ENCODE measurements around the gene CCNG1. TPM values are rescaled to one million over a fixed set of nuclear protein-coding genes. Genes with fewer than 3 reads are reported as not detected.
A peak's percentile ranks its signal among the peaks of the same experiment; 100 is the strongest.

CCNG1 gene
- total RNA-seq, 1 experiment from 2014 or later, result 130 TPM

DNA sequence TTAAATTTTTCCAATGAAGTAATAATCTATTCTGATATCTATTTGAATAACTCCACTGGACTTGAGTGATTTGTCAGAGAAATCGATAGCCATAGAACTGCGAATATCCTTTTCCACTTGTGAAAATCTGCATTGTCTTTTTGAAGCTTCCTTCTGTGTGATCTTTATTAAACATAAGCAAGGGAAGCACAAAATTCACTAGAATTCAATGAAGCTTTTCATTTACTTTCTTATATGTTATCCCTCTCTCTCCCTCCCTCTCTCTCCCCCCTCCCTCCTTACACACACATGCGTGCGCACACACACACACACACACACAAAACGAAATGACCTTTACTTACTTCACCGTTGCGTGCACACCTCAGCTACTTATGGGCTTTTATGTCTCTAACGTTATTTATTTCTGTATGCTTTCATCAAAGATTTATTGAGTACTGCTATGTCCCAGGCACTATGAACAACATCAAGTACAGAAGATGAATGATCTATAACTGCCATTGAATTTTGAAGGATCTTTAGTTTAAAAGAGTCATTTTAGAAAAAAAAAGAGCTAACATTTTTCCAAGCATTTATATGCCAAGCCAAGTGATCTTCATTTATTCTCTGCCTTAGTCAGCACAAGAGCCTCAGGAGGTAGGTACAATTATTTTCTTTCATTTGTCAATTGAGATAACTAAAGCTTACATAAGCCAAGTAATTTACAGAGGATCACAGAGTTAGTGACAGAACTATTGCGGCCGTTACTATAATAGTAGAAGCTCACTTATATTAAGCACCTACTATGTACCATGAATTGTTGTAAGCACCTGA lies 32.8 kb upstream of the CCNG1 start:
- no peak for DNase-seq (ENCODE audit: low spot score)
- Histone ChIP-seq H3K27ac (ENCODE audit: low read depth, low read length, poor library complexity, severe bottlenecking) (no peak overlapping the region), H3K27me3 (replicated peaks; ENCODE audit: insufficient read depth, low read depth, low read length, poor library complexity) (no peaks in the 10 kb centered on the region), H3K9me3 (ENCODE audit: low read depth, low read length, poor library complexity, severe bottlenecking) (no peaks in the 10 kb centered on the region), H3K36me3 (ENCODE audit: insufficient read depth, low read length, poor library complexity, severe bottlenecking) (no peaks in the 10 kb centered on the region), H3K4me3 (ENCODE audit: low read depth, low read length, poor library complexity, severe bottlenecking) (no peak overlapping the region), H3K4me1 (ENCODE audit: insufficient read depth, low read length, poor library complexity, severe bottlenecking) (peaks cover 15% of the 10 kb centered on the region)
- no peak for TF ChIP-seq CTCF (conservative IDR thresholded peaks at IDR 0.05; ENCODE audit: low read depth, low read length)
- ChIA-PET CTCF (interaction anchor here (0.6 kb wide), 1 partner anchor 18 kb away, joined by 3 read pairs; no protein-coding TSS in a partner anchor), POLR2A (ENCODE audit: low non-redundant PET) (no interaction called here)
- BruUV-seq (replicated peaks), result no TSS peak
- intact Hi-C loops (cut with micrococcal nuclease; ENCODE audit: unreplicated experiment), result loop anchor here (5.0 kb wide), 4 partner anchors 42 to 1552 kb away; no protein-coding TSS in a partner anchor

GRCh38 chr5:163407034-163407655 lies 30.2 kb upstream of the CCNG1 start:
- Histone ChIP-seq H3K4me3 (ENCODE audit: low read depth, low read length, poor library complexity, severe bottlenecking) (no peak overlapping the region), H3K9me3 (ENCODE audit: low read depth, low read length, poor library complexity, severe bottlenecking) (no peaks in the 10 kb centered on the region), H3K27ac (ENCODE audit: low read depth, low read length, poor library complexity, severe bottlenecking) (peak overlapping the region; percentile 75), H3K36me3 (ENCODE audit: insufficient read depth, low read length, poor library complexity, severe bottlenecking) (no peaks in the 10 kb centered on the region), H3K27me3 (replicated peaks; ENCODE audit: insufficient read depth, low read depth, low read length, poor library complexity) (no peaks in the 10 kb centered on the region), H3K4me1 (ENCODE audit: insufficient read depth, low read length, poor library complexity, severe bottlenecking) (peaks cover 15% of the 10 kb centered on the region)
- BruUV-seq (replicated peaks), result no TSS peak
- ChIA-PET CTCF (no interaction called here), POLR2A (ENCODE audit: low non-redundant PET) (no interaction called here)
- DNase-seq (ENCODE audit: low spot score), result peak; percentile 57
- intact Hi-C loops (cut with micrococcal nuclease; ENCODE audit: unreplicated experiment), result loop anchor here (5.0 kb wide), 4 partner anchors 45 to 1555 kb away; no protein-coding TSS in a partner anchor
- TF ChIP-seq CTCF (conservative IDR thresholded peaks at IDR 0.05; ENCODE audit: low read depth, low read length), result no peak
- no peak for TF ChIP-seq EZH2 (IDR thresholded peaks at IDR 0.05; ENCODE audit: borderline replicate concordance, low read depth, low read length, poor library complexity, severe bottlenecking)

- peaks cover 15% of the 10 kb centered on the region for H3K4me1 ChIP-seq (ENCODE audit: insufficient read depth, low read length, poor library complexity, severe bottlenecking)
- intact Hi-C loops (cut with micrococcal nuclease; ENCODE audit: unreplicated experiment), result loop anchor here (1.0 to 5.0 kb wide), 5 partner anchors 46 to 1864 kb away; no protein-coding TSS in a partner anchor
- H3K27me3 ChIP-seq (replicated peaks; ENCODE audit: insufficient read depth, low read depth, low read length, poor library complexity), result no peaks in the 10 kb centered on the region
- peak; percentile 76 for TF ChIP-seq CTCF (conservative IDR thresholded peaks at IDR 0.05; ENCODE audit: low read depth, low read length)
- no peak for TF ChIP-seq EZH2 (IDR thresholded peaks at IDR 0.05; ENCODE audit: borderline replicate concordance, low read depth, low read length, poor library complexity, severe bottlenecking)
- POLR2A ChIA-PET (ENCODE audit: low non-redundant PET), result interaction anchor here (0.7 kb wide), 1 partner anchor 186 kb away, joined by 4 read pairs; no protein-coding TSS in a partner anchor
- no peaks in the 10 kb centered on the region for H3K36me3 ChIP-seq (ENCODE audit: insufficient read depth, low read length, poor library complexity, severe bottlenecking)
- peak overlapping the region; percentile 75 for H3K27ac ChIP-seq (ENCODE audit: low read depth, low read length, poor library complexity, severe bottlenecking)
- CTCF ChIA-PET, result interaction anchor here (0.6 to 0.7 kb wide), 2 partner anchors 57 to 1552 kb away, joined by 3 to 5 read pairs; no protein-coding TSS in a partner anchor
- DNase-seq (ENCODE audit: low spot score), result peak; percentile 81
- H3K4me3 ChIP-seq (ENCODE audit: low read depth, low read length, poor library complexity, severe bottlenecking), result peak overlapping the region; percentile 21
- H3K9me3 ChIP-seq (ENCODE audit: low read depth, low read length, poor library complexity, severe bottlenecking), result no peaks in the 10 kb centered on the region
- no TSS peak for BruUV-seq (replicated peaks)
Observed at GRCh38 chr5:163408311-163408923, 29.0 kb upstream of the CCNG1 start.
